SK-N-SH (cell line): Measurements from ENCODE around the gene RMC1. TPM values are rescaled to one million over a fixed set of nuclear protein-coding genes. Genes with fewer than 3 reads are reported as not detected.

Experiments used
- CTCF ChIA-PET: fragments of 300-600, 350-600 bp; formaldehyde crosslinking; extraction: SDS; loops from one replicate; lab custom pipeline; 2021; lab: Yijun Ruan, JAX
- POLR2A ChIA-PET: fragments of 350-600 bp; sonication (Branson Sonifier 250); formaldehyde crosslinking; extraction: SDS; loops from one replicate; lab custom pipeline; 2020; ENCODE audit warnings: antibody characterized with exemption, inconsistent platforms; lab: Yijun Ruan, JAX
- DNase-seq: peaks from one replicate; pipeline ENCODE4 v3.0.0; 2012
- H2AFZ ChIP-seq: fragments of 200-600 bp; sonication (generic); 2 replicates; pipeline ENCODE4 v1.8.1; 2016; ENCODE audit warnings: antibody characterized with exemption, mild to moderate bottlenecking, low read depth
- H3F3A ChIP-seq: fragments of 200-600 bp; sonication (generic); replicated peaks from 2 replicates; pipeline ENCODE3; 2016; ENCODE audit warnings: antibody characterized with exemption, mild to moderate bottlenecking; ENCODE audit not compliant: insufficient read depth
- H3K27ac ChIP-seq, 2 experiments: fragments of 200-500 bp in 1 of 2; fragments of 200-600 bp in 1 of 2; sonication (Bioruptor generic) in 1 of 2; sonication (generic), shearing (Covaris generic) in 1 of 2; 2 replicates each; pipeline versions ENCODE4 v1.5.1 to v1.6.1; 2014 to 2016; ENCODE audit warnings: low read depth in 2 of 2, inconsistent platforms in 1 of 2, low read length in 1 of 2, mild to moderate bottlenecking in 1 of 2, mixed read lengths in 1 of 2
- H3K27me3 ChIP-seq: fragments of 200-600 bp; sonication (generic), shearing (Covaris generic); 2 replicates; pipeline ENCODE4 v1.6.1; 2016; ENCODE audit warnings: mixed run types; ENCODE audit not compliant: insufficient read depth
- H3K36me3 ChIP-seq, 2 experiments: fragments of 200-500 bp in 1 of 2; fragments of 200-600 bp in 1 of 2; sonication (Bioruptor generic) in 1 of 2; sonication (generic) in 1 of 2; replicated peaks in 1 of 2; 2 replicates each; pipeline versions ENCODE3 to v1.5.1; 2014 to 2016; ENCODE audit warnings: low read length in 1 of 2, mild to moderate bottlenecking in 1 of 2; ENCODE audit not compliant: insufficient read depth in 2 of 2, control insufficient read depth in 1 of 2
- H3K4me1 ChIP-seq, 2 experiments: fragments of 200-500 bp in 1 of 2; fragments of 200-600 bp in 1 of 2; sonication (Bioruptor generic) in 1 of 2; sonication (generic), shearing (Covaris generic) in 1 of 2; 2 replicates each; pipeline versions ENCODE4 v1.5.1 to v1.6.1; 2014 to 2016; ENCODE audit warnings: low read depth in 1 of 2, low read length in 1 of 2, mixed run types in 1 of 2; ENCODE audit not compliant: insufficient read depth in 2 of 2, control insufficient read depth in 1 of 2
- H3K4me2 ChIP-seq: fragments of 200-600 bp; sonication (generic), shearing (Covaris generic); 2 replicates; pipeline ENCODE4 v1.6.1; 2017; ENCODE audit warnings: mixed run types
- H3K4me3 ChIP-seq, 2 experiments: fragments of 200-500 bp in 1 of 2; fragments of 200-600 bp in 1 of 2; sonication (Bioruptor generic) in 1 of 2; sonication (generic), shearing (Covaris generic) in 1 of 2; 2 replicates each; pipeline versions ENCODE4 v1.5.1 to v1.8.1; 2014 to 2016; ENCODE audit warnings: low read depth in 2 of 2, inconsistent platforms in 1 of 2, low read length in 1 of 2, mild to moderate bottlenecking in 1 of 2, mixed read lengths in 1 of 2, moderate library complexity in 1 of 2
- H3K79me2 ChIP-seq: fragments of 200-600 bp; sonication (generic); 2 replicates; pipeline ENCODE4 v1.8.1; 2017; ENCODE audit warnings: mild to moderate bottlenecking; ENCODE audit not compliant: insufficient read depth
- H3K9ac ChIP-seq: fragments of 200-600 bp; sonication (generic); 2 replicates; pipeline ENCODE4 v1.6.1; 2017; ENCODE audit warnings: mixed run types
- H3K9me2 ChIP-seq: fragments of 200-600 bp; sonication (generic); 2 replicates; pipeline ENCODE4 v1.6.1; 2017; ENCODE audit warnings: mixed run types
- H3K9me3 ChIP-seq: fragments of 200-600 bp; sonication (generic); 2 replicates; pipeline ENCODE4 v1.6.1; 2017; ENCODE audit warnings: mixed run types, mild to moderate bottlenecking, moderate library complexity
- H4K20me1 ChIP-seq: fragments of 200-600 bp; sonication (generic); 2 replicates; pipeline ENCODE4 v1.6.1; 2017; ENCODE audit warnings: mild to moderate bottlenecking, mixed run types; ENCODE audit not compliant: insufficient read depth
- ELF1 ChIP-seq: IDR thresholded peaks from 2 replicates; pipeline ENCODE4 v1.4.0; 2012
- FOSL2 ChIP-seq: IDR thresholded peaks from 2 replicates; pipeline ENCODE4 v1.4.0; 2012; ENCODE audit warnings: low read depth, mild to moderate bottlenecking, moderate library complexity, borderline replicate concordance
- FOXJ3 ChIP-seq: sonication (generic); formaldehyde crosslinking; IDR thresholded peaks from 2 replicates; pipeline ENCODE4 v1.5.1; 2020; ENCODE audit warnings: mild to moderate bottlenecking, missing genetic modification reagents
- GABPA ChIP-seq: IDR thresholded peaks from 2 replicates; pipeline ENCODE4 v1.4.0; 2012; ENCODE audit warnings: low read depth, mild to moderate bottlenecking
- GATA2 ChIP-seq: sonication (generic); formaldehyde crosslinking; IDR thresholded peaks from 2 replicates; pipeline ENCODE4 v1.5.0; 2020; ENCODE audit warnings: mild to moderate bottlenecking, missing genetic modification reagents
- MEF2A ChIP-seq: IDR thresholded peaks from 2 replicates; pipeline ENCODE4 v1.4.0; 2012; ENCODE audit warnings: low read depth, borderline replicate concordance
- MXI1 ChIP-seq: IDR thresholded peaks from 2 replicates; pipeline ENCODE4 v1.6.1; 2012; ENCODE audit warnings: mild to moderate bottlenecking, low read depth, low read length, improper control_type of control experiment
- RAD21 ChIP-seq: IDR thresholded peaks from 2 replicates; pipeline ENCODE4 v1.6.1; 2012; ENCODE audit warnings: mild to moderate bottlenecking, low read length
- RCOR1 ChIP-seq: fragments of 150-350 bp; IDR thresholded peaks from 2 replicates; pipeline ENCODE4 v1.6.1; 2017; ENCODE audit warnings: antibody characterized with exemption, low read length
- REST ChIP-seq: IDR thresholded peaks from 2 replicates; pipeline ENCODE4 v1.6.1; 2012; ENCODE audit warnings: mild to moderate bottlenecking, low read depth, low read length, moderate library complexity
- RFX5 ChIP-seq: IDR thresholded peaks from 2 replicates; pipeline ENCODE4 v1.6.1; 2012; ENCODE audit warnings: mild to moderate bottlenecking, improper control_type of control experiment, low read length
- SIN3A ChIP-seq: IDR thresholded peaks from 2 replicates; pipeline ENCODE4 v1.6.1; 2012; ENCODE audit warnings: low read depth, mild to moderate bottlenecking, low read length, moderate library complexity, borderline replicate concordance
- TCF12 ChIP-seq: IDR thresholded peaks from 2 replicates; pipeline ENCODE4 v1.4.0; 2012
- USF1 ChIP-seq: IDR thresholded peaks from 2 replicates; pipeline ENCODE4 v1.4.0; 2012; ENCODE audit warnings: low read depth, borderline replicate concordance
- WGBS: methylation state at CpG from one replicate; pipeline ENCODE4 v1.1.6; 2017; ENCODE audit warnings: low lambda C conversion rate; 5-methylcytosine and 5-hydroxymethylcytosine counted together
- polyA plus RNA-seq, 3 experiments: library from polyadenylated mRNA; depleted of rRNA; stranded (reverse); fragments of >200 nt; gene quantifications; 2 replicates each; pipeline ENCODE4 v1.2.3, GENCODE V29; 2012
- TF ChIP-seq, protein P1 (sequence below): IDR thresholded peaks from 2 replicates; pipeline ENCODE4 v1.4.0; 2012; ENCODE audit warnings: low read depth, borderline replicate concordance

Gene RMC1
- polyA plus RNA-seq, 1 of the 3 experiments (the other 2 are of a cell fraction): 26.4 TPM

- 98% methylated on average over 7 of the region's 7 CpGs for WGBS
- no peaks in the 10 kb centered on the region for H3K27me3 ChIP-seq
- CTCF ChIA-PET: no interaction called here
- H3K4me1 ChIP-seq: no peaks in the 10 kb centered on the region; a peak in 2 of 4 replicates
- H2AFZ ChIP-seq: no peak overlapping the region
- H4K20me1 ChIP-seq: peaks cover 82% of the 10 kb centered on the region
- H3F3A ChIP-seq: peaks cover 3% of the 10 kb centered on the region
- no peak for DNase-seq
- POLR2A ChIA-PET: no interaction called here
- no peak overlapping the region for H3K27ac ChIP-seq
- H3K9me2 ChIP-seq: no peaks in the 10 kb centered on the region
- peaks cover 91% of the 10 kb centered on the region for H3K79me2 ChIP-seq
- H3K4me3 ChIP-seq: no peak overlapping the region
- no peak overlapping the region for H3K9ac ChIP-seq
- TF ChIP-seq TCF12: no peak
- no peak for TF ChIP-seq MXI1
- TF ChIP-seq USF1: no peak
- TF ChIP-seq RFX5: no peak
- no peak for TF ChIP-seq REST
- TF ChIP-seq GABPA: no peak
- TF ChIP-seq, all 33 proteins: peak for 0
- Histone ChIP-seq H3K4me2 (no peak overlapping the region), H3K9me3 (no peaks in the 10 kb centered on the region), H3K36me3 (peaks cover 23 to 29% of the 10 kb centered on the region in 2 experiments)
Observed at GRCh38 chr18:23459530-23459921, 43.8 kb upstream of the RMC1 start.

DNA sequence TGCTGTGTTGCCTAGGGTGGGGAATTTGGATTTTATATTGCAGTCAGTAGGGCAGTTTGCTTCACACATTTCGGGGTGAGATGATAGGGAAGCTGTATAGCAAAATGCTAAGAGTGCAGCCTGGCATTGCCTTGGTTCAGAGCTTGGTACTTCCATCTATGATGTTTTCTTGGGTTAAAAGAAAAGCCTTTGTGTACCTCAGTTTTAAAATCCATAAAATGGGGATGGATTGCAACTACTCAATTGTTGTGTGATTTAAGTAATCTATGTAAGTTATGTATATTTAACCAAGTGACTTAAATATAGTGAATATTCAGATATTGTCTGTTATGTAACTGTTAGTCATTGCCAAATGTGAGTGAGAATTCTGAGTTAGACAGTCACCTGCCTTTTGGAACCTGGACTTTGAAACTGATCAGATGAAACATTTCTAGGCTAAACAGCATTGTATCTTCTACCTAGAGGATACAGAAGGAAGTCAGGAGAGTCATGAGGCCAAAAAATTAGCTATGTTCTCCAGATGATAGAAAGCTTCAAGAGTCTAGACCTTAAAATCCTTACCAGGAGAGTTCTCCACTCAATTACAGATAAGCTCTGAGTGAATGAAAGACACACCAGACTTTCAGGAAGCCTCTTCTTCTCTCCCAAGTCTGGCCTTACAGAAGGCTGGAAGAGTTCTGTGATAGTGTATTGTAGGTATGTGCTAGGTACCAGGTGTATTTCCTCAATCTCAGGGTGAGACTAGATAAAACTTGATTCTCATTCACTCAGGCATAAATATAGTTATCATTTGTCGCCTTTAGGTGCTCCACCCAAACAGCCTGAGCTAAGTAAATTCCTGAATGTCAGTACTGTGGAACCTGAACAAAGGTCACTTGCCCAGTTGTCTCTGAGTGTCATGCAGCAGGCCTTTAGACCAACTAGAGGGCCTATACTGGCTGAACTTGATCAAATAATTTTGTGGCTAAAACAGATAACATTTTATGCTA lies 42.7 kb upstream of the RMC1 start:
- Histone ChIP-seq H4K20me1 (peaks cover 75% of the 10 kb centered on the region), H3K27ac (no peak overlapping the region), H3K4me1 (no peaks in the 10 kb centered on the region; a peak in 1 of 4 replicates), H3K4me3 (no peak overlapping the region), H3K4me2 (no peak overlapping the region), H2AFZ (no peak overlapping the region), H3K27me3 (no peaks in the 10 kb centered on the region), H3F3A (peaks cover 3% of the 10 kb centered on the region), H3K9me2 (no peaks in the 10 kb centered on the region), H3K36me3 (peaks cover 29 to 38% of the 10 kb centered on the region in 2 experiments), H3K79me2 (peaks cover 84% of the 10 kb centered on the region), H3K9ac (no peak overlapping the region), H3K9me3 (no peaks in the 10 kb centered on the region)
- 93% methylated on average over 2 of the region's 2 CpGs for WGBS
- DNase-seq: no peak
- CTCF ChIA-PET: interaction anchor here (1.0 to 1.2 kb wide), 2 partner anchors 12 to 38 kb away, joined by 3 to 5 read pairs; no protein-coding TSS in a partner anchor
- POLR2A ChIA-PET: no interaction called here
- TF ChIP-seq REST (no peak), RCOR1 (no peak), GATA2 (CRISPR knock-in tag) (no peak), SIN3A (no peak), FOXJ3 (CRISPR knock-in tag) (no peak), ELF1 (no peak), RAD21 (no peak), FOSL2 (no peak), MEF2A (no peak)
- TF ChIP-seq, protein P1, sequence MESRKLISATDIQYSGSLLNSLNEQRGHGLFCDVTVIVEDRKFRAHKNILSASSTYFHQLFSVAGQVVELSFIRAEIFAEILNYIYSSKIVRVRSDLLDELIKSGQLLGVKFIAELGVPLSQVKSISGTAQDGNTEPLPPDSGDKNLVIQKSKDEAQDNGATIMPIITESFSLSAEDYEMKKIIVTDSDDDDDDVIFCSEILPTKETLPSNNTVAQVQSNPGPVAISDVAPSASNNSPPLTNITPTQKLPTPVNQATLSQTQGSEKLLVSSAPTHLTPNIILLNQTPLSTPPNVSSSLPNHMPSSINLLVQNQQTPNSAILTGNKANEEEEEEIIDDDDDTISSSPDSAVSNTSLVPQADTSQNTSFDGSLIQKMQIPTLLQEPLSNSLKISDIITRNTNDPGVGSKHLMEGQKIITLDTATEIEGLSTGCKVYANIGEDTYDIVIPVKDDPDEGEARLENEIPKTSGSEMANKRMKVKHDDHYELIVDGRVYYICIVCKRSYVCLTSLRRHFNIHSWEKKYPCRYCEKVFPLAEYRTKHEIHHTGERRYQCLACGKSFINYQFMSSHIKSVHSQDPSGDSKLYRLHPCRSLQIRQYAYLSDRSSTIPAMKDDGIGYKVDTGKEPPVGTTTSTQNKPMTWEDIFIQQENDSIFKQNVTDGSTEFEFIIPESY: no peak
